ENCODE data around the gene NXT1.

NXT1 gene

DNA sequence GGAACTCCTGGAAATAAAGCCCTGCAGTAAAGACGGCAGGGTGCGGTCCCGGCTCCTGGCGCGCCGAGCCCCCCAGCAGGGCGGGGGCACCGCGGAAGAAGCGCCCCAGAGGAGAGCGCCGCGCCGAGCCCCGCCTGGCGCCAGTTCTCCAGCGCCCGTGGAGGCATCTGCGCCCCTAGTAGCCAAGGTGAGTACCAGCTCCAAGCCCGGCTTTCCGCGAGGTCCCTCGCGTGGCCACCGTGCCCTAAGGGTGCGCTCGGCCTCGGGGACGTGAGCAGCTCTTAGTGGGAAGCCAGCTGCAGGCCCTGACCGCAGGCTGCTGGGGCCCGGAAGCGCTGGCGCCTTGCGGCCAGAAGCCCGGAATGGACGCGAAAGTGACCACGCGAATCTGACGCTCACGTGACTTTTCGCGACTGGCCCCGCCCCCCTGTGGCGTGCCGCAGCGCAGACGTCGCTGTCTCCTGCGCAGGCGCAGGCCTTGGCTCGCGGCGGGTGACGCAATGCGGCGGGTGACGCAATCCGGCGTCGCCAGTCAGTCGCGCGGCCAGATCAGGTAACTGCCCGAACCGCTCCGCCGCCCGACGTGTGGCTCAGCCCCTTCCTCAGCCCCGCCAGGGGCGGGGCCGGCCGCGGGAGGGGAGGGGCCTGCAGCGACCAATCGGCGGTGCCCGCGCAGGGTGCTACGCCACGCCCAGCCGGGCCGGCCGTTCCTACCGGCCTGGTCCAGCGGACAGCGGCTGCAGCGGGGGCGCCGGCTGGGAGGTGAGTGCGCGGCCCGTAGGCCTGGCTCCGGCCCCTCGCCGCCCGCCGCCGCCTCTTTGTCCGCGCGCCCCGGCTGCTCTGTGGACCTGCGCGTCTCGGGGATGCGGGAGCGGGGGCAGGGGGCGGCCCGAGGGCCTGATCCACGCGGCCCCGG lies 11.1 kb downstream of the NXT1 start, which contains the start of gene GZF1:
Gene GZF1 (plus strand): TSS at position 707 of the 916 bp plus-strand sequence. CDS start 2,202 bp downstream, outside the sequence.
- DNase-seq: peak; percentile 98

DNA sequence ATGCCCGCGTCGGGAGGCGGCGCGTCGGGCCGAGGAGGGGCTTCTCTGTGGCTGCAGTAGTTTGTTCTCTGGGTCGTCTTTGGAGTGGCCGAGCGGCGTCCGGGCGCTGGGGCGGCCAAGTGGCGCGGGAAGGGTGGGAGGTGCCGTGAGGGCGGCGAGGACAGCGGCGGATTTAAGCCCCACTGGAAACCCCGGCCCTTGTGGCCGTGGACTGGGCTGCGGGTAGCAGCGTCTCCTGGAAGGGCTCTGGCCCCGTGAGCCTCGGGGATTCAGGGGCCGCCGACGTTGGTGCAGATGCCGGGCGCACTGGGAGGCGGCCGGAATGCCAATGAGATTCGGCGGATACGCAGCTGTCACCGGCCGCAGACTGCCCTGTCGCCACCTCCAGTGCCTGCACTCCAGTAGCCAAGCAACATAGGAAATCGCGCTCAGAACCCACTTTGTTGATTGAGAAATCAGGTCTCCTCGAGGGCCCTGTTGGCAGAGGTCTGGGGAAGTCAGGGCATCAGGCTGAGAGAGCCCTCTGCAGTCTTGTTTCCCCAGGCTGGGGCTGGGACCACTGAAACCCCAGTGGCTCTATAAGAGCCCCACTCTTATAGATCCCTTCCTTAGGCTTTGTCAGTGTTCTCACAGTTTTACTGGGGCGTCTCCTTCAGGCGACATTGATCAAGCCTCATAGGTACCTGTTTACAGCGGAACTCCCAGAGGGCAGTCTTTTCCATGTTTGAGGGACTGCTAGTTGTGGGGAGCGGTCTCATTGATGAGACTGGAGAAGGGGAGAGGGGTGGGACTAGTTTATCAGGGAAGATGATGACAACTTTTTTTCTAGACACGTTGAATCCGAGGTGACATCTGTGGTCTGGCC lies 12.0 kb downstream of the NXT1 start:
- DNase-seq: no peak

DNA sequence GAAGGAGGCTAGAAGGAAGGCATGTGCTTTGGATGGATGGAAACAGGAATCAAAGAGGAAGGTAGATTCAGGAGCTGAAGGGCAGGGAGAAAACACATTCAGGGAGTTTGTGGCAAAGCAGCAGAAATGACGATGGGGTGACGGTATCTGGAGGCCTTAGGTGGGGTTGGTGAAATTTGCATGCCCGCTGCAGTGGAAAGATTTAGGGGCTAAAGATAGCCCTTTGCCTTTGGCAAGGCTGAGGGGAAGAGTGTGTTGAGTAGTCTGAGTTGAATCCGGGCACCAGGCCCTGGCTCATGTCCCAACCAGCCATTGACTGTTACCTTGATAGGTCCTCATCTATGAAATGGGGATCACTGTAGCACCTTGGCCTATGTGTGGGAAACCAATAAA lies 12.7 kb downstream of the NXT1 start:
- no peak for DNase-seq

DNA sequence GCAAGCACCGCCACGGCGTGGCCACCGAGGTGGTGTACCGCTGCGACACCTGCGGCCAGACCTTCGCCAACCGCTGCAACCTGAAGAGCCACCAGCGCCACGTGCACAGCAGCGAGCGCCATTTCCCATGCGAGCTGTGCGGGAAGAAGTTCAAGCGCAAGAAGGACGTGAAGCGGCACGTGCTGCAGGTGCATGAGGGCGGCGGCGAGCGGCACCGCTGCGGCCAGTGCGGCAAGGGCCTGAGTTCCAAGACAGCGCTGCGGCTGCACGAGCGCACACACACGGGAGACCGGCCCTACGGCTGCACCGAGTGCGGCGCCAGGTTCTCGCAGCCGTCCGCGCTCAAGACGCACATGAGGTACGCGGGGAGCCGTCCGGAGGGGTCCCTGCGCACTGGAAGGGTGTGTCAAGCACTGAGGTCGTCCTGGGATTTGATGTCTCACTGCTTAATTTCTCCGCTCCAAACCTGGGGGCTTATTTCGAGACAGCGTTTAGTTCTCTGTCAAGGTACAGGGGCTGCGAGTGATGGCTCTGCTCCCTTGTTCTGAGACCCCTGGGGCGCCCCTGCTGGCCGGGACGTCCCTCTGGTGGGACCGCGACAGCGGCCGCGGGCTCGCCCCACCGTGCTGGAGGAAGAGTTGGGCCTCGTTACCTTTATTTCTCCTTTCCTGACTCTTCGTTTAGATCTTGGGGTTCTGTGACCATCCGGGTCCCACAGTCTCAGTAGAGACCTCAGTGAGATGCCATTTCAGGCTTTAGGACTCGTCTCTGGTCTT lies 15.0 kb downstream of the NXT1 start:
- no peak for DNase-seq

DNA sequence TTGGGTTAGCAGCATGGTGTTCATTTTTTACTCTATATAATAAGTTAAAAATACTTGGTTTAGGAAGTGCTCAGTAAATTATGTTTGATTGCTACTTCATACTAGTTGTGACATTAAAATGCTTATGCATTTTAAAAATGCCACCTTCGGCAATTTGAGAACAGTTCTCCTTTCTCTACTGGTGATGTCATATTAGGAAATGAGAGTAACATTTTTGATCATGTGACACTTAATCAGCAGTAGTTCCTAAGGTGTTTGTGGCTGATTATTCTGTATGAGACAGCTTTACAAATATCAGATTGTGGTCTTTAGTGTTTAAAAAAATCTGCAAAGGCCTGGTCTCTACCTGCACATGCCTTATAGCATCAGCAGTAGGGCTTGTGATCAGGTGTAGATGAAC lies 15.8 kb downstream of the NXT1 start:
- DNase-seq: no peak

DNA sequence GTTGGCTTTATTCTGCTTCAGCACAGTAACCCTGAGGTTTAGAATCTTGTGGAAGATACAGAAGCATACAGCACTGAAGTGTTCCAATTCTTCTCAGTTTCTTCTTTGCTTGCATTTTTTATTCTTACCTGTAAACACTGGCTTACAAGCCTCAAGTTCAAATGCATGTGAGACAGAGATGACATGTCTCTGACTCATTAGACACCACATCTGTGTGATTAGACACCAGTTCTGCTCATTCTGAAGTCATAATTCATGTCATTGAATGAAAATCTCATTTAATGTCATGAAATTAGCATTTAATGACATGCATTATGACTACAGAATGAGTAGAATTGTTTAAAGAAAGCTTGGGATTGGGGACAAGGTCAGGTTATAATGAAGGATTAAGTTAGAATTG lies 17.2 kb downstream of the NXT1 start:
- DNase-seq: no peak

DNA sequence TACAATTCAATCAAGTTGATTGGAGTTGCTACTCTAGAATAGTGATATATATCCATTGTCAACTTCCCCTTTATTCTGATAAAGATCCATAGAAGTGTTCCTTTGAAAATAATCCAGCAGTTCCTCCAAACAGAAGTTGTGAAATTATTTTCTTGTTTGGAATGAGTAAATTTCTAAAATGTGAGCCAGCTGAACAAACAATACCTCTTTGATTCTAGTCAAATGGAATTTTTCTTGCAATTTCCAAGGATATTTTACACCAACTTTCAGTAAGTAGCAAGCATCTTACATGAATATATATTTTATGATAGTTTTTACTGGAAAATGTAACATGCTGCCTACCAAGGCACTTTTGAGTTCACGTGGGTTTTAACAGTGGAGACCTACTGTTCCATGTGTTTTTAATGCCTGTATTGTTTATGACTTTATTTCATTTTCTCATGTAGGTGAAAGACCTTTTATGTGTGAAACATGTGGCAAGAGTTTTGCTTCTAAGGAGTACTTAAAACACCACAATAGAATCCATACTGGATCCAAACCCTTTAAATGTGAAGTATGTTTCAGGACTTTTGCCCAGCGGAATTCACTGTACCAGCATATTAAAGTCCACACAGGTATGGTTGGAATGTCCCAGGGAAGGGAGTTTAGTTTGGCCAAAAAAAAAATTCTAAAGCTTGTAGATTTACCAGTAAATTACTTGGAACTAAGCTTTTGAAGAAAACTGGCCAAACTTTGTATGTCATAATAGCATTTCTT lies 17.9 kb downstream of the NXT1 start:
- no peak for DNase-seq

DNA sequence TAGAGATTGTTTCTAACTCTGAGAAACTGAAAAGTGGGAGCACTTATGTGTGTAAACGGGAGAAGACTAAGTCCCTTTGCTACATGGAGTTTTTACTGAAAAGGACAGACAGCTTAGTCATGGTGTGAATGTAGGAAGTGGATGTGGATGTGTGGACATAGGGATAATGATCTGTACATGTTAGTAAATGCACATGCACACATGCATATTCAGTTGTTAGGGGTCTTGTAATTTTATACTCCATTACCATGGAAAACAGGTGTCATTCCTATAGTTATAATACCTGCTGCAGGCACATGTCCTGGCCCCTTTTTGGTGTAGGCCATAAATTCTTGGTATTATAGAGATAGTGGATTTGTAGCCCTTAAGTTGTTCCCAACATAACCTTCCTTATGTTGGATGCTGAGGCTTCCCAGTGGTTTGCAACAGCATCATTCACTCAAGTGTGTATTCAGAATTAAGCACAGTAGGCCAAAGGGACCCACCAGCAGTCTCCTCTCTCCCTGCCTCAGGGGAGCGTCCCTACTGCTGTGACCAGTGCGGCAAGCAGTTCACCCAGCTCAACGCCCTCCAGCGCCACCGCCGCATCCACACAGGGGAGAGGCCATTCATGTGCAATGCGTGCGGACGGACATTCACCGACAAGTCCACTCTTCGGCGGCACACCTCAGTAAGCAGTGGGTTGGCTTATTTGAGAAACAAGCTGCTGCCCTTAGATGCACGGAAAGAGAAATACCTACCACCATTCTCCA lies 18.7 kb downstream of the NXT1 start:
- DNase-seq: no peak

DNA sequence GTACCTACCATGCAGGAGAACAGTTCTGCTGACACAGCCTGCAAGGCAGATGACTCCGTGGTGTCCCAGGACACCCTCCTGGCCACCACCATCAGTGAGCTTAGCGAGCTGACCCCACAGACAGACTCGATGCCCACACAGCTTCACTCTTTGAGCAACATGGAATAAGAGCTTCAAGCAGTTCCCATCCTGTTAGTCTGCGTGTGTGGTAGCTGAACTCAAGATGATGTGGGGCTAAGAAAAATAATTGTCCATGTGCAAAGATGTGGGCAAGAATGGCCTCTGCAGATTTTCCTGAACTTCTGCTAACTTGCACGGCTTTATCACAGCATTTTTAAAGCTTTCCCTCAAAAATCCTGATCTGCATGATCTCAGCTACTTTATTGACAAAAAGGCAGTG lies 19.7 kb downstream of the NXT1 start:
- DNase-seq: no peak

DNA sequence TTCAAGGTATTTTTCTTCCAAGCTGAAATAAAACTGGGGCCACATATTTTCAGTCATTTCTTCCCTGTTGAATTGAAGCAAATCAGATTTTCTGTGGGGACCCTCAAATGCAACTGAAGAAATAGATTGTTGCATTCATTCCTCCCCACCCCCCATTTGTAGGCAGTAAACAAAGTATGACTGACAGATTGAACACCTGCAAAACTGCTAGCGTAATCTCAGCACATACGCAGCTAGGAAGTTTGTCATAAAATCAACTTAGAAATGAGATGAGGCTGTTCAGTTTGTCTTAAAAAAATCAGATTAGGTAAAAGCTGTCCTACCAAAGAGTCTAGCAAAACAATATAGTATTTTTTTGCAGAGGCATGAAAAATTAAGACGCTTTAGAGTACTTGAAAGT lies 20.3 kb downstream of the NXT1 start:
- no peak for DNase-seq

DNA sequence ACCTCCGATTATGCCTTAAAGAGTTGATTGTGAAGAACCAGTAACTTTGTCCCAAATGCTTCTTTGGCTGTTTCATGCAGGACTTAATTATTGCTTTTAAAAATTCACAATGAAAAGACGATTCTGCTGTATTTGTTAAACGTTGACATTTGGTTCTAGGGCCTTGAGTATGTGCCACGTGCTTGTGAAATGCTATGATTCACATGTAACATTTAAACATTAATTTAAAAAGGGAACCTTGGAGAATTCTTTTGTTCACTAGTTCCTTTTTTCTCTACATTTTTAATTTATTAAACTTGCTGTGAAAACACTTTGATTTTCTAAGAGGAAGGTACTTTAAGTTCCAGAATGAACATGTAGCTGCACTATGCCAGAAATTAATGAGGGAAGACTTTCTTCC lies 20.9 kb downstream of the NXT1 start:
- no peak for DNase-seq

DNA sequence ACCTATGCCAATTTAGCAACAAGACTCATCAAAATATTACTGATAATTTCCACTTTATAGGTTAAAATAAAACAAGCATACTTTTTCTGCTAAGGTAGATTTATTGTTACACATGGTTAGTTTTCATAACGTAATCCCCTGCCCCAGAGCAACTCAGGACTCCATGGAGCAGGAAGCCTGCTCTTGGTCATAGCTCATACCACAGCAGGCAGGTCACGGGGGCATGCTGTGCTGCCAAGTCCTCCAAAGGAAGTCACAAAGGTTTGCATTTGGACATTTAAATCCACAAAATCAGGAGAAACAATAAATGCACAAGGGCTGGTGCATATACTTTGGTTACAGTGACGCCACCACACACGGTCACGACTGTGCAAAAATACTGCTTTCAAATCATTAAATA lies 23.9 kb downstream of the NXT1 start:
- no peak for DNase-seq

DNA sequence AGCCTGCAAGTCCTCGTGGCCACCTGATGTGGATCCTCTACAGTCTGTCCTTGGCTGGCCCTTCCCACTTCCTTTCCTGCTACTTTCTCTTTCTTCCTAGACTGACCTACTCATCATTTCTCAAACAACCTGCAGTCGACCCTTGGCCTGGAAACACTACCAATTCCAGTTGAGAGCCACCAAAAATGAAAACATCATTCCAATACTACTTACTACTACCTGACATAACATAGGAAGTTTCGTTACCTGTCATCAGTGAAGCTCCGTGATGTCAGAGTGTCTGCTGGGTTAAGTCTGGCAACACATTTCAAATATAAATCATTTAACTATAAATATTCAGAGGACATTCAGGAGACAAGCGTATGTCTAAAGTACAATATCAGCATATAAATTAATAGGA lies 25.2 kb downstream of the NXT1 start:
- DNase-seq: no peak

DNA sequence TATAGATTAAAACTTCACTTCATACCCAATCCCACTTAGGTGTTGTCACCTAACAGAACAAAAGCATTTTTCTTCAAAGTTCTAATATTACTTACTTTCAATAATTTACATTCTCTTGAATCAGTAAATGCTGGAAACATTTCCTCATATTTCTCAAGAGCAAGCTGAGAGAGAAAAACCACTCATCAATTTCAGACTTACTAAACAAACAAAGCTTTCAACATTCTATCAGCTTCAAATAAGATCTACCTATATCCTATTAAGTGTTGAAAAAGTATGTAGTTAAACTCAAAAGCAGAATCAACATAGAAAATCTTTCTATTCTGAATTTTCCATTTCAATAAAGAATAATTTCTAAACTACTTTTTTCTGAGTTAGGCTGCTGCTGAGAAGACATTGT lies 29.2 kb downstream of the NXT1 start:
- no peak for DNase-seq

DNA sequence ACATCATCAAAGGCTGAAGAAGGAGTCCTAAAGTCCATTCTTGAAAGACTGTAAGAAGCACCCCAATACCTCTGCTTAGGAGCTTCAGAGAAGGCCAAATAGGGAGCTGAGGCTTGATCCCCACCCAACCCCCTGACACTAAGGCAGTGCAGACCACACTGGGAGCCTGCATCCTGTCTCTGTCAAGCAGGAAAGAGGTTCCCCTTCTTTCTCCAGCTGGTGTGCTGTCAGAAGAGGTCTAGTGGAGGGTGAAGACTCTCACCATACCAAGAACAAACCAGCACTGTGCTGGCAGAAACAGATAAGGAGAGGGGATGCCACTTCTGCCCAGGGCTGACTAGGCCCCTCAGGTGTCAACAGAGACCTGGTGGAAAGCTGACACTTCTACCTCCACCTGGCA lies 31.3 kb downstream of the NXT1 start:
- no peak for DNase-seq

DNA sequence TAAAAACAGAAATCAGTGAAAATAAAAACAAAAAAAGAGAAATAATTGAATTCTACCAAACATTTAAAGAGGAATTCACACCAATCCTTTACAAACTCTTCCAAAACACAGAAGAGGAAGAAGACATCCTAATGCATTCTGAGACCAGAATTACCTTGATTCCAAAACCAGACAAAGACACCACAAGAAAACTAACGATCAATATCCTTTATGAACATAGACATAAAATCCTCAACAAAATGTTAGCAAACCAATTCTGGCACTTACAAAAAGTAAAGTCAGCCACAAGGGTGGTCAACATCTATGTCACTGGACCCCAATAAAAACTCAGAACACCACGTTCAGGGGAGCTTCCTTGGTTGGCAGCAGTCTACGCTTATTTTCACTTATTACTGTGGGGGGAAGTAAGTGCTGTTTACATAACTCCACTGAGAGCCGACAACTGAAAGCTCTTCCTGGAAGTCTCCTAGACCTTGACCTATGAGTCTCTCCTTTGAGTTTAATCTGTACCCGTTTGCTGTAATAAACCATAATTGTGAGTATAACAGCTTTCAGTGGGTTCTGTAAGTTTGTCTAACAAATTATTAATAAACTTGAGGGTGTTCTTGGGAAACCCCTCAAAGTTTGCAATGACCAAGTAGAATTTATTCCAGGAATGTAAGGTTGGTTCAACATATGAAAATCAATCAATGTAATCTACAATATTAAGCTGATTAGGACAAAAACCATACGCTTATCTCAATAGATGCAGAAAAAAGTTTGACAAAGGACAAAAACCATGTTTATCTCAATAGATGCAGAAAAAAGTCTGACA lies 35.9 kb downstream of the NXT1 start:
- DNase-seq: no peak

DNA sequence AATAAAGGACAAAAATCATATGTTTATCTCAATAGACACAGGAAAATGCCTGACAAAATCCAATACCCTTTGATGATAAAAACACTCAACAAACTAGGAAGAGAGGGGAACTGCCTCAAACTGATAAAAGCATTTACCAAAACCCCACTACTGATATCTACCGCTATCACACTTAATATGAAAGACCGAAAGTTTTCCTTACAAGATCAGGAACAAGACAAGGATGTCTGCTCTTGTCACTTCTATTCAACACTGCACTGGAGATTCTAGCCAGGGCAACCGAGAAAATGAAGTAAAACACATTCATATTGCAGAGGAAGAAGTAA lies 36.5 kb downstream of the NXT1 start:
- no peak for DNase-seq

DNA sequence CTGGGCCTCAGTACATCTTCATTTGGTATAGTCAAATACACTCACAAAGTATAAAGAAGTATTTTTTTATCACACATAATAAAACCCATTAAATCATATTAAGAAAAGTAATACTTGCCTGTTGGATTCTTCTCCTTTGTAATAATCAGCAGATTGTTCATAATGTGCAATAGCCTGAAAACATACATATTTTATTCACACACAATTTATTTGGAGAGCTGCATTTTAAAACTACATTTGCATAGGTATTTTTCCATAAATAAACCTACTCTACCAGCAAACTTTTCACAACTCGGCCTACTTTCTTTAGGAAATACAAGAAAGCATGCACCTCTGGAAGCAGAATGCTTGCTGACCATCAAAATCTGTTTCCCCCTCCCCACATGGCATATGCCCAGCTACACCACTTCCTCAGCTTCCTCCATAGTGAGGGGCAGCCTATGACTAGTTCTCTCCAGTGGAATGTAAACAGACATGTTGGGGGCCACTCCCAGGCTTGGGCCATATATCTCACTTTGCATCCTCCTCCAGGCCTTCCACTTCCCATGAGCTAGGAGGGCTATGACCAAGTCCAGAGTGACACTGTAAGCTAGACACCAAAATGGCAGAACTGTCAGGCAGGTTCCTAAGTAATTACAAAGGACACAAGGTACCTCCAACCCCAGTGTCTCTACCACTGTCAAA lies 39.6 kb downstream of the NXT1 start:
- no peak for DNase-seq

DNA sequence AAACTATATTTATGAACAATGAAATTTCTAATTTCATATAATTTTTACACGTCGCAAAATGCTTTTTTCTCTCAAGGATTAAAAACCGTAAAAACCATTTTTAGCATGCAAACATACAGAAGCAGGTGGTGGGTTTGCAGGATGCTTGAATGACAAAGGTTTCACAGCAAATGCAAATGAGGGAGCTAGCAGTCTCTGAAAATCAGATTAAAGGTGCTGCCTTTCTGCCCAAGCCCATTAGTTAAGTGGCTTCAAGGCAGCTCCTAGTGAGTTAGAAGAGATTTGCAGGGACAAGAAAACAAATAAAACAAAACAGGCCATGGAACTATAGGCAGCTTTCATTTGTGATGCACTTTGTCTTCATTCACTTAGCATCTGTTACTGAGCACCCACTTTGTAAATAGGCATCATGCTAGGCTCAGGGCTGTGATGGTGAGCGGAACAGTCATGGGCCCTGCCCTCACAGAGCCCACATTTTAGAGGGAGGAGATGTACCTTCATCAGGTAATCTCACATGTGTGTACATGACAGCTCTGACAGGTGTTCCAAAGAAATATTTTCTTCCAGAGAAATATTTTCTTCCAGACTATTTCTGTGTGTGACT lies 41.2 kb downstream of the NXT1 start:
- no peak for DNase-seq
